Measurements from ENCODE around the gene CALCOCO1.
A peak's percentile ranks its signal among the peaks of the same experiment; 100 is the strongest.
"Not testable (repeated sequence)": the region's sequence is repeated elsewhere in the genome, so short reads cannot be mapped to it uniquely, and the experiment has no call there.

The CALCOCO1 gene, protein sequence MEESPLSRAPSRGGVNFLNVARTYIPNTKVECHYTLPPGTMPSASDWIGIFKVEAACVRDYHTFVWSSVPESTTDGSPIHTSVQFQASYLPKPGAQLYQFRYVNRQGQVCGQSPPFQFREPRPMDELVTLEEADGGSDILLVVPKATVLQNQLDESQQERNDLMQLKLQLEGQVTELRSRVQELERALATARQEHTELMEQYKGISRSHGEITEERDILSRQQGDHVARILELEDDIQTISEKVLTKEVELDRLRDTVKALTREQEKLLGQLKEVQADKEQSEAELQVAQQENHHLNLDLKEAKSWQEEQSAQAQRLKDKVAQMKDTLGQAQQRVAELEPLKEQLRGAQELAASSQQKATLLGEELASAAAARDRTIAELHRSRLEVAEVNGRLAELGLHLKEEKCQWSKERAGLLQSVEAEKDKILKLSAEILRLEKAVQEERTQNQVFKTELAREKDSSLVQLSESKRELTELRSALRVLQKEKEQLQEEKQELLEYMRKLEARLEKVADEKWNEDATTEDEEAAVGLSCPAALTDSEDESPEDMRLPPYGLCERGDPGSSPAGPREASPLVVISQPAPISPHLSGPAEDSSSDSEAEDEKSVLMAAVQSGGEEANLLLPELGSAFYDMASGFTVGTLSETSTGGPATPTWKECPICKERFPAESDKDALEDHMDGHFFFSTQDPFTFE

DNA sequence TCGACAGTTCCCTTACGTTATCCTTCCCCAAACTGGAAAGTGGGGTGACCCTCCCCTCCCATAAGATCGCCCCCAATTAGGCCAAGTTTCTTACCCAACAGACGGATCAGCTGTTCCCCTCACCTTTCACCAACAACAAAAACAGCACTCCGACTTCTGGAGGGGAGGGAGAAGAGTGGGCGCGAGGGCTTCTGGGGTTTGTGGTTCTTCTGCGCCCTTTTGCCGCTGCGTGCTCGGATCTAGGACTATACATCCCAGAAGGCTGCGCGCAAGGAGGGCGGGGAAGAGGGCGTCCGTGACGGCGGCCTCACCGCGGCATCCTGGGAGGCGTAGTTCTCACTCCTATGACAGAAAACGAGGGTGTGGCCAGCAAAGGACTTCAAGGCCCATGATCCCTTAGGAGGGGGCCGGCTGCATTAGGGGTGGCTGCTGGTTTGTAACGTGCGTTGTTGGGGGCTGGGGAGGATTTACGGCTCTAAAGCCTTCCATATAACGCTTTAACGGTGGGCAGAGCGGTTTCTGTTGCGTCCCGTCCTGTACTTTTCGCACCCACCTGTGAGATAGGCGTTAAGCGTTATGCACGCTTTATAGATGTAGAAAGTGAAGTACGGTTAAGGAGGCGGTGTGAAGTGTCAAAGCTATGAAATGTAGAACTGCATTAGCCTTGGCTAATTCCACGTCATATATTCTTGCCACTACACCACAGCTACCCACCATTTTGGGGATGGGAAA, at the start of gene CALCOCO1:
TSS of gene CALCOCO1 (minus strand) at position 143 of the 732 bp plus-strand sequence. CDS start 2,210 bp downstream, outside the sequence.
- peak; percentile 90 to 95 for DNase-seq (ENCODE audit: low read depth in 2 of 2, low spot score in 1 of 2)

DNA sequence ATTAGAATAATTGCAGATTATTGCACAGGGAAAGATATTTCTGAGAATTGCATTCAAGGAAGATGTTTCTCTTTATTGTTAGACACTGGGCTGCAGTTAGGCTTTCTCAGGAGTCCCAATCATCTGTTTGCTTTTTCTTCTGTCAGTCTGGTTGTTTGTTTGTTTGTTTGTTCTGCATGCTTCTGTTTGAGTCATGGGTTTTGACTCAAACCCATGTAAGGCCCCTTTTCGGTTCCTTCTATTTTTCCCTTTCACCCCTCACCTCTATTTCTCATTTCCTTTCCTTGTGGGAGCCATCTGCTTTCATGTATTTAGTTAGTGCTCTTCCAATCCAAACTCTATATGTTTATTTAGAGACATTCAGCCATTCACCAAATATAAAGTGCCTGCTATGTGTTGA, 49.6 kb upstream of the CALCOCO1 start:
- DNase-seq (ENCODE audit: low read depth in 2 of 2, low spot score in 1 of 2), result no peak

DNA sequence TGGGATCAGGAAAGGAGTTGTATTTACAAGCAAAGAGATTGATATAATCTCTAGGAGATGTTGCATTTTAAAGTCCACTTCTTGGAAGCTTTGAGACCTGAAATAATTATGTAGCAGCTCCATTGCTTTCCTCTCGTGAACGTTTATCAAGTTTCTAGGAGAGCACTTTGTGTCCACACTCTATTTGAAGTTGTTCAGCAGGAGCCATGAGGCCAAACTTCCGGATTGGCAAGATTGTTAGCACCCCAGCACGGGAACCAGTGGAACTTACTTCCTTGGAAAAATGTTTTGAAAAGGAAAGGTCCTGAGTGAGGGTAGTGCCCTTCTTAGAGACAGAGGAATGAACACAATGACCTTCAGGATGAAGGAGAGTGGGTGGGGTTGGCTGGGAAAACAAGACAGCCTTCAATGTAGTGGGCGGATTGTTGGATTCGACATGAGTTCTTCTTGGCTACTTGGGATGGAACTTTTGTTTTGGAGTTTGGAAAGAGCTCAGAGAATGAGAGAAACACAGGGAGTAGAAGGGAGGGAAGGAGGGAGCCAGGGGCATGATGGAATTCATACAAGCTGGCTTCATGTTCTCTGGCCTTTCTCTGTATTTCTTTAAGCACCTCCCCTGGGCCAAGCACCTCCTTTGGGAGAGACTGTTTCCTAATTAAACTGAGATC, 48.4 kb upstream of the CALCOCO1 start:
- no peak for DNase-seq (ENCODE audit: low read depth in 2 of 2, low spot score in 1 of 2)

DNA sequence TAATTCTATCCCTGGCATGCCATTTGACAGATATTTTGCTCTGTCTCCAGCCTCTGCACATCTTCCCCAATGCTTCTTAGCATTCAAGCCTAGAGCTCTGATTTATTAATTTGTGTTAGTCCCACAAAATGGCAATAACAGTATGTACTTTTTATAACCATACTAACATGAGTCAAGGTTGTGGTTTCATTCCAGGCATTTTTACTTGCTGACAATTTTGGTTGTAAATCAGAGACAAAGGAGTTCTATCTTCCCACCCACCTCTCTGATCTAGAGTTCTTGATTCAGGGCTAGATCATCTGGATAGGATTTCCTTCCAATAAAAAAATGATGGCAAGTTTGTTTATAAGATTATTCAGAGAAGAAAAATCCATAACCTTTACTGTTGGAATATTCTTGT, 43.0 kb upstream of the CALCOCO1 start:
- DNase-seq (ENCODE audit: low read depth in 2 of 2, low spot score in 1 of 2), result no peak

DNA sequence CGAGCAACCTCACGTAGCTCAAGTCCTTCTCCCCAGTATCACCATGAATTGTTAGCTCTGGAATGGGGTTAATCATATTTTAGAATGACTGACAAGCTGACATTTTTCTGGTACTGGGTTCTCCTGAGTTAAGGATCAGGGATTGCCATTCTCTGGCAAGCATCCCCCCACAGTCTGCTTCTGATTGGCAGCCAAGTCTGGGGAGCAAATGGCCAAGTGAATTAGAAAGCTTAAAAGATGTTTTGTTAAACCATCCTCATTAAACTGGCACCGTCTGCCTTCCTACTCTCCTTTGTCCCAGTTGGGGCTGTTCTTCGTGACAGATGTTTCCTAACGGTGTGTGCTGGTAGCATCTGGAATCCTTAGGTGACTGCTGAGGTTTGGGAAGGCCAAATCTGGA, 41.7 kb upstream of the CALCOCO1 start:
- DNase-seq (ENCODE audit: low read depth in 2 of 2, low spot score in 1 of 2), result no peak

DNA sequence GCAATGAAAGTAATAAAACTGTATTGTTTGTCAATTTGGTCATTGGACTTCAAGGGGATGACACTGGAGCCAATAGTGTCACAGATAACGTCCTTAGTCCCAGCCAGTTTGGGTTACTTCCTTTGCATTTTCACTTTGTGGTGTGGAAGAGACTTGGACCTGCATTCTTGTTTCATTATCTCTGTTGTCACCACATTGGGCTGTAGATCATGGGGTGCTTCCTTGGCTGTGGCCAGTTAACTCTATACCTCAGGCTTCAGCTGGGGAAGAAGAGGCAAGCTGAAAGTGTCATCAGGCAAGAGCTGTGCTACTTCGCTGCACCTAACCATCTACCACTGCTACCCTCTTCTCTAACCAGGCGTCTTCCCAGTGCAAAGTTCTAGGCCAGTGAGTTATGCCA, 39.6 kb upstream of the CALCOCO1 start:
- no peak for DNase-seq (ENCODE audit: low read depth in 2 of 2, low spot score in 1 of 2)

DNA sequence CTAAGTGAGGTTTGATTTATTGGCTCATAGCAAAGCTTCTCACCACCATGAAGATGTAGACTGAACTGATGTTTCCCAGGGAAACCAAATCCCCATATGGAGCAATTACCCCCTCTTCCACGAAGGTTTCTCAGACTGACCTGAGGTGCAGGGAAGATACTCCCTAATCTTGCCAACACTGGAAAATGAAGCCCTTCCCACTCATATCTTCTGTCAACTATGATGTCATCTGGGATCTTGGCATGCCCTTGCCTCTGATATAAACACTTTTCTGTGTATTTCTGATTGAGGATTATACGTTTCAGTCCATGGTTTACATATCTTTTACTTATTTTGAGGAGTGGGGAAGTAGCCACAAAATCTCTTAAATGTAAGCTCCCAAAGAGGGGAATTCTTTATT, 38.6 kb upstream of the CALCOCO1 start:
- no peak for DNase-seq (ENCODE audit: low read depth in 2 of 2, low spot score in 1 of 2)

DNA sequence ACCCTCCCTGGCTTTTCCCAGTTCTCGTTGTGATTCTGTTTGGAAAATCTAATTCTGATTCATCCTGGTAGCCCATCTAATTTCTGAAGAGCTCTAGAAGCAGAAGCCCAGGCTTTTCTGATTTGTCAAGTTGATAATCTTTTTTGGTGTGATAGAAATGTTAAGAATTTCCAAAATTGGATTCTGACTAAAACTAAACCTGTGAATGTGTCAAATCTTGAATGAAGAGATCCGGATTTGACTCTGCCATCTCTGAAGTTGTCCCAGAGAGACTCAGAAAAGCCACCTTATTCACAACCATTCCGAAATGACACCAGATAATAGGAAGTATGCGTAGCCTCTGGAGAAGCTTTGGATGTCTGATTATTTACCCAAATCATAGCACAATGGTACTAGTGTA, 37.4 kb upstream of the CALCOCO1 start:
- no peak for DNase-seq (ENCODE audit: low read depth in 2 of 2, low spot score in 1 of 2)

DNA sequence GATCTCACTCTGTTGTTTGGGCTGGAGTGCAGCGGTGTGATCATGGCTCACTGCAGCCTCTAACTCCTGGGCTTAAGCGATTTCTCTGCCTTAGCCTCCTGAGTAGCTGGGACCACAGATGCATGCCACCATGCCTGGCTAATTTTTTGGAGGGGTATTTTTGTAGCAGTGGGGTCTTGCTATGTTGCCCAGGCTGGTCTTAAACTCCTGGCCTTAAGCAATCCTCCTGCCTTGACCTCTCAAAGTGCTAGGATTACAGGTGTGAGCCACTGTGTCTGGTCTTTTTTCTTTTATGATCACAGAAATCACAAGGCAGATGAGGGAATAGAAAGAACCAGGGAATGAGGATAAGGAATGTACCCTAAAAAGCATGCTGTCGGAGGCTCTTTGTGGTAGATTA, 35.5 kb upstream of the CALCOCO1 start:
- DNase-seq (ENCODE audit: low read depth in 2 of 2, low spot score in 1 of 2), result not testable (repeated sequence)

DNA sequence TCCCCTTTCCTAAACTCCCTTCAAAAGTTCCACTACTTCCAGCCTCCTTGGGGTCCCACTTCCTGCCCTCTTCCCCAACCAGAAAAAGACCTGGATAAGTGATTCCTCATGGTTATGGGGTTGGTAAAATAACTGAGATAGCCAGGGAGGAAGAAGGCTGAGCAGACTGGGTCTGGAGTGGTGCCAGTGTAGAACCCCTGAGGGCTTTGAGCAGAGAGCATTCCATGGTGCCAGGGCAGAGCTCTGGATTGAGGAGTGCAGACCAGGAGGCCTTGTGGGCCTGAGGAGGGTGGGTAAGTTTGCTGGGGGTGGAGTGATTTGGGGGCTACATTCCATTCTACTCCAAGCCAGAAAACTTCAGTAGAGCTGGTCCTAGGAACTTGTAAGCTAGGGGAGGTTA, 34.1 kb upstream of the CALCOCO1 start:
- DNase-seq (ENCODE audit: low read depth in 2 of 2, low spot score in 1 of 2), result no peak

DNA sequence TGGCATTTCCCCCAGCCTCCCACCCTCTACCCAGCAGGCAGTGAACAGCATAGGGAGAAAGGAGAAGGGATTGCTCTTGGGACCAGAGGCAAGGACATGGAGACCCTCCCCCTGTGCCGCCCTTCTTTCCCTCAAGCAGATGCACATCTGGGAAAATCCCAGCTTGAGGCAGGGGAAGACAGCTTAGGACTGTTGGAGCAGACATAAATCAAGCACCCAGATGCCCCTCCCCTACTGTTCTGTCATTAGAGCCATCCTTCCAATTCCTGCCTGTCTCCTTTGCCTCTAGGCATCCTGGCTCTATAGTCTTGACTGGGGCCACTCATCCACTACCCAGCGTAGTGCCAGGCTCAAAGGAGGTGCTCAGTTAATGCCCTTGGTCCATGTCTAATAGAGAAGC, 32.0 kb upstream of the CALCOCO1 start:
- no peak for DNase-seq (ENCODE audit: low read depth in 2 of 2, low spot score in 1 of 2)

DNA sequence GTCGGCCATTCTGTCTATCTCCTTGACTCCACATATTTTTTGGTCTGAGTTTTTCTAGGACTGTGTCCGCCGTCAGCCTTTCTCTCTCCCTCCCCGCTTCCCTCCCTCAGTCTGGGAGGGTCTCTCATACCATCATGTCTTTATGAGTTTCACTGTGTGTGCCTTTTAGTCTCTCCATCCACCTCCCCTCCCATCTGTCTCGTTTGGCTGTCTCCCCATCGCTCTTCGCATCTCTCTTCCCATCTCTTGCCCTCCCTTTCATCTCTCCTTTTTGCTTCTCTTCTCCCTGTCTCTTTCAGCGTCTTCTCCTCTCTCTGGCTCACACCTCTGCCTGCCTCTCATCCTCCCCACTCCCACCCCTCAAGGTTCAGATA, 31.5 kb upstream of the CALCOCO1 start:
- no peak for DNase-seq (ENCODE audit: low read depth in 2 of 2, low spot score in 1 of 2)

DNA sequence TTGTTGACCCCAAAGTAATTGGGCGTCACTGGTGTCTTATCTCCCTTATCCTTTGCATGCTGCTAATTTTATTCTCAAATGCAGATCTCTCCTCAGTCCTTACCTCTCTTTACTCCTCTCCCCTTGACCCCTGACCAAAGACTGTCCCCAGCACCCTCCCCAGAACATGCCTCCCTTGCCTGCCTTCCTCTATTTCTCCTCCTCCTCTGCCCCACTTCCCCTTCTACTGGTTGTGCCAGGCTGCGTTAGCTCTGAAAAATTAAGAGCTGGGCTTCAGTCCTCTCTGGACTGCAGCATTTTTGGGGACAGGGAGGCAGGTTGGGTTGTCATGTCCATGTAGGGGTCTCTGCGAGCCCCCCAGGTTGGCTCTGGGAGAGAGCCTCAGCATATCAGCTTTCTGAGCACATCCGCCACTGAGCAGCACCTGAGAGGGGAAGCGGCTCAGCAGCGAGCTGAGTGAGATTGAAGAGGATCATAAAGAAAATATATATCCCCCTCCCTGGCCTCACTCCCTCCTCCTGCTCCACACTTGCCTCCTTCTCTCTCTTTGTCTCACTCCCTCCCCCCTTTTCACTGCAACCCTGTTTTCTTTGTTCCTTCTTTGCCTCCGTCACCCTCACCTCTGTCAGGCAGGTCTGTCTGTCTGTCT, 31.0 kb upstream of the CALCOCO1 start:
- no peak for DNase-seq (ENCODE audit: low read depth in 2 of 2, low spot score in 1 of 2)

DNA sequence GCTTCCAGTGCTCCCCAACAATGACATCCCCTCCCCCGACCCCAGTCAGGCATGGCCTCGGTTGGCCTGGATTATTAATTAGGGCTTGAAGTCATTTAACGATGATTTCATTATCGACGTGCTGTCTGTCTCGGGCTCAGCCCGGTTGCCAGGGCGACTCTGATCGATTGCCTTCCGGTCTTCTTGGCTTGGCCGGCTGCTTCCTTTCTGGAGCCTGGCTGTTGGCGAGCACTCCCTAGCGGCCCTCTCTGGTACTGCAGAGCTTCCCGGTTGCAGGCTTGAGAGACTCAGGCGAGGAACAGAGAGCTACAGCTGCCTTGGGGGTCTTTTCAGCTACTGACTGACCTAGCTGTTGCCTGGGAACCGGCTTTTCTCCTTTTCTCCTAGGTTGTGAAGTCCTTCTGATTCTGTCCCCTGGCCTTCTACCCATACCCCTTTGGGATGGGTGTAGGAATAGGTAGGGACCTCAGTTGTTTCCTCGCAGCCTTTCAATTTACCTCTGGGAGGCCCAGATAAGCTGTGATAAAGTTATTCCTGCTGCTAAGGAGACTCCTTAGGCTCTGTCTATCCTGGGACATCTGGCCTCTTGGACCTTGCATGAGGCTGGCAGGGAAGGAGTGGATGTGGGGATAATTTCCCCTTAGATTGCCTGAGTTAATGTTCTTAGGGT, 30.0 kb upstream of the CALCOCO1 start:
- peak; percentile 54 to 59 for DNase-seq (ENCODE audit: low read depth in 2 of 2, low spot score in 1 of 2)

DNA sequence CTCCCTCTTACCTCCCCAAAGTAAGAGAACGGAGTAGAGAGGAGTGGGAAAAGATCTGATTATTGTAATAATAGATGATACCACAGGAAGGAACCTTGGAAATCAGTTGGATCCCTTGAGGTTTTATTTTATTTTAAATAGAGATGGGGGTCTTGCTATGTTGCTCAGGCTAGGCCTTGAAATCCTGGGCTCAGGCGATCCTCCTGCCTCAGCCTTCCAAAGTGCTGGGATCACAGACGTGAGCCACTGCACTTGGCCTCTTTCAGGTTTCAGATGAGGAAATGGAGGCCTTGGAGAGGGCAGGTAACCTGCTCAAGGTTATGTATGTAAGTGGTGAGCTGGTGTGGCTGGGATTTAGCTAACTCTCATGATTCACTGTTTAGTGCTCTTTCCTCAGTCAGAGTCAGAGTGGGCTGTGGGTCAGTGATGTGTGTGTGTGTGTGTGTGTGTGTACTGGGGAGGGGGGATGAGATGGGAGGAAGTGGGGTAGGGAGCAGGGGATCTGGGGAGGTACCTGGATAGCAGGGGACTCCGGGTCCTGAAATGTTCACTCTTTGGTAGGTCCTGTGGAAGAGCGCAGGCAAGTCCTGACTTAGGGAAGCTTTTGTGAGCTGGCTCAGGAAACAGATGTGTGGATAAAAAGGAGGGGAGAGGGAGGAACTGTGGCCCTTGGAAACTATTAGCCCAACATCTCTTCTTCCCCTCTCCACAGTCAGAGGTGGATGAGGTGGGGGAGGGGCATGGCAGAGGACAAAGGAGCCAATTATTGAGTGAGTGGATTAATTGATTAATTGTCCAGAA, 29.2 kb upstream of the CALCOCO1 start:
- DNase-seq (ENCODE audit: low read depth in 2 of 2, low spot score in 1 of 2), result no peak

DNA sequence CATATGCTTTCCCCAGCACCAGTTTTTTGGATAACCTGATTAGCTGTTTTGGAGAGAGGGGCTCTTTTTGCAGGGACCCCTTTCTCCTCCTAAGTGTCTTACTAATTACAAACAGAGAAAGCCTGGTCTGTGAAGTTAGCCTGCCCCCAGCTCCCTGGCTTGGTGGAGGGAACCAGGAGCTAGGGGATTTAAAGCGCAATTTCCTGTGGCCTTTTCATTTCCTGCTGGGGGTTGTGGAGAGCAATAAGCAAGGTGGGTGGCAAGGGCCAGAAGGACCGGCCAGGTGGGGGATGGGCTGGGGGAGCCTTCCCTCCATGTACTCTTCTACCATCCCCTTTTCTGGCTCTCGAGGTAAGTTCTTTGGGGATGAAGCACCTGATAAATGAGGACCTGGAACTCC, 28.6 kb upstream of the CALCOCO1 start:
- no peak for DNase-seq (ENCODE audit: low read depth in 2 of 2, low spot score in 1 of 2)

DNA sequence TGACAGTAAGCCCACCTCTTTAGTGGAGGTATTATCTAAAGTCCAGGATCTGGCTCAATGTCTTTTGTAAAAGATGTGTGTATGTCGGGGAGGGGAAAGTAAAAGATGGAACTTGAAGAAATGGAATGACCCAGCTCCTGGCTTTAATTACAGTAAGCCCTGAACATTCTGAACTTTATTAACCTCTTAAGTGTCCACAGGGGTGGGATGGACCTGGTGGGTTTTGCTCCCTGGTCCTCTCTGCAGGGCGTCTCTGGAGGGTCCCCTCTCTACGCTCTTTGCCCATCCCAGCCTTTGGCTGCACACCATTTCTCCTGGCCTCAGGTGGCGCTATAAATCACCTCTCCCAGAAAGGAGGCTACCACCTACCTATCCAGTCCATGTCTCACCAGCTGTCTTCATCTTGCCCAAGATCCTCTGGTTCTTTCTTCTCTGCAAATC, 28.2 kb upstream of the CALCOCO1 start:
- no peak for DNase-seq (ENCODE audit: low read depth in 2 of 2, low spot score in 1 of 2)

DNA sequence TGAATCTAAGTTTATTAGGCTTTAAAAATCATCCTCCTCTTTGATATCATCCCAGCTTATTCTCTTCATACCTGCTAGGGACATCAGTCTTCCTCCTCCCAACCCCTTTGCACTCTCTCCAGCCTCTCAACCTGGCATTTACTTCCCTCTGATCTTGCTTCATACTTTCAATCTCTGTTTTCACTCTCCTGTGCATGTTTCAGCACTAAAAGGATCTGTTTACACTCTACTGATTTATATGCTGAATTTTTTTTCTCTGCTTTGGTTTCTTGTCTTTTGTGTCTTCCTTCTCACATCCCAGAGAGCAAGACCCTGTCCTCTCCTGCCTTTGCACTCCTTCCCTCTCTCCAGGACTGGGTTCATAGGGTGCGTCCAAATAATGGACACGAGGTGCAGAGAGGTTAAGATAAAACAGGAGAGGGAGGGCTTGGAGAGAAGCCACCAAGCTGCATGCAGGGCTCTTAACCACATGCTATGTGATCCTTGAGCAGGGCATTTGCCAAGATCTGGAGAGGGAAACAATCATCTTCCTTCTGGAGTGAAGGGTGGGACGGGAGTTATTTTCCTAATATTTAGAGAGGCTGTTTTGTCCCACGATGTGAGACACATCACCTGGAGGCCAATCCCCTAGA, 27.5 kb upstream of the CALCOCO1 start:
- DNase-seq (ENCODE audit: low read depth in 2 of 2, low spot score in 1 of 2), result no peak

DNA sequence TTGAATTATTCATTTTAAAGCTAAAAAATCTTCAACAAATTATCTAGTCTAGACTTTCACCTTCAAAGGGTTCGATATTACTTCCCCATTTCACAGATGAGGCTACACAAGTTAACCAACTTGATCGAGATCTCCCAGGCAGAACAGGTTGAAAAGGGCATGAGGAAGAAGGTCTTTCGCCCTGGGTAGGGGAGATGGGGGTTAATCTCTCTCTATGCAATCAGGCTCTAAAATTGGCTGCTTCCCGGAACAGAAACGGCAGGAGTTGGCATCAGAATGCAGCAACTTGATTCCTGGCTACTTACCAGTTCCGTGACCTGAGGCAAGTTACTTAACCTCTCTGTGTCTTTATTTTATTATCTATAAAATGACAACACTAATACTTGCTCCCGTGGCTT, 26.9 kb upstream of the CALCOCO1 start:
- no peak for DNase-seq (ENCODE audit: low read depth in 2 of 2, low spot score in 1 of 2)

Data from stimulated activated CD8-positive, alpha-beta memory T cell treated with anti-CD3 and anti-CD28 coated beads, Interleukin-4, amount 100 ng/mL, for 4 hours (primary cell).